Measurements from ENCODE around the gene ITGA6. TPM values are rescaled to one million over a fixed set of nuclear protein-coding genes. Genes with fewer than 3 reads are reported as not detected.
"Not testable (repeated sequence)": the region's sequence is repeated elsewhere in the genome, so short reads cannot be mapped to it uniquely, and the experiment has no call there.

The ITGA6 gene
- total RNA-seq, 1 donor from 2014 or later = 0.25 TPM

DNA sequence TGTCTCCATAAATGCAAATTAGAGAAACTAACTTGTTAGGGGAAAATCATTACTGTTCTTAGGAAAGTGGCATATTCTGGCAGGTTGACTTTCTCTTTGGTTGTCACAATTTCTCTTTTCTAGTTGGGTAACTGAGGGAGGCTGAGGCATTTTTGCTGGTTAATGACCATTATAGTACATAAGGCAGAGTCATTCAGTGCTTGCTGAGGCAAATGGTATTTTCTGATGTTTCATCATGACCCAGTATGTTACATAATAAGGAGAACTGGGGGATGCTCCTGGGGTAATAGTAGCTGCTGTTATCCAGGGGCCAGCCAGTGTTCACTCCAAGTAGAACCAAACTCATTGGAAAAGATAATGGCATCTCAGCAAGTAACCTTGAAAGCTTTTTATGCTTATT is 62.3 kb downstream of the ITGA6 start:
- DNase-seq (ENCODE audit: low spot score) = no peak
- Mint-ChIP-seq H3K4me3 (ENCODE audit: low read depth) (no peak overlapping the region), H3K27ac (no peak overlapping the region), H3K27me3 (ENCODE audit: low read depth) (no peaks in the 10 kb centered on the region), H3K36me3 (ENCODE audit: low read depth) (peaks cover 8% of the 10 kb centered on the region), H3K4me1 (ENCODE audit: low read depth) (no peaks in the 10 kb centered on the region), H3K9me3 (no peaks in the 10 kb centered on the region)
- intact Hi-C loops (cut with micrococcal nuclease) = no loop called here

DNA sequence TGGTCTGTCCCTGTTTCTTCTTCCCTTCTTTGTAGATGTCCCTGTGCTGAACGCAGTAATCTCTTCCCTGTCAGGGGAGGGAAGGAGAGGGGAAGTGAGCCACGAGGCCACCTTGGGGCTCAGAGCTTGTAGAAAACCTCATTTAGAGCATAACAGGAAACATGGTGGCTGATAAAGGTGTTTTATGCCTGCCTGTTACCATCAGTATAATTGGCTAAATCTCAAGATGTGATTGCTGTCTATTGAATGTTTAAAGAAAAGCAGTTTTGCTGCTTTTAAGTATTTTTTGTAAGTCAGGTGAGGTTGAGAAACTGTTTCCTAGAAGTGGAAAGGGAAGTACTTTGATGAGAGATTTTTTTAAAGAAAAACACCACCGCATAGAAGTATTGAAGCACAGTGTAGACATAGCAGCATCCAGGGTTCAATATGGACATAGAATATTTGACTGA is 68.8 kb downstream of the ITGA6 start:
- H3K4me3 Mint-ChIP-seq (ENCODE audit: low read depth) = no peak overlapping the region
- no peaks in the 10 kb centered on the region for H3K9me3 Mint-ChIP-seq
- peaks cover 25% of the 10 kb centered on the region for H3K36me3 Mint-ChIP-seq (ENCODE audit: low read depth)
- H3K27ac Mint-ChIP-seq = peak overlapping the region; percentile 23
- DNase-seq (ENCODE audit: low spot score) = no peak
- intact Hi-C loops (cut with micrococcal nuclease) = no loop called here
- H3K27me3 Mint-ChIP-seq (ENCODE audit: low read depth) = no peaks in the 10 kb centered on the region
- peaks cover 12% of the 10 kb centered on the region for H3K4me1 Mint-ChIP-seq (ENCODE audit: low read depth)

DNA sequence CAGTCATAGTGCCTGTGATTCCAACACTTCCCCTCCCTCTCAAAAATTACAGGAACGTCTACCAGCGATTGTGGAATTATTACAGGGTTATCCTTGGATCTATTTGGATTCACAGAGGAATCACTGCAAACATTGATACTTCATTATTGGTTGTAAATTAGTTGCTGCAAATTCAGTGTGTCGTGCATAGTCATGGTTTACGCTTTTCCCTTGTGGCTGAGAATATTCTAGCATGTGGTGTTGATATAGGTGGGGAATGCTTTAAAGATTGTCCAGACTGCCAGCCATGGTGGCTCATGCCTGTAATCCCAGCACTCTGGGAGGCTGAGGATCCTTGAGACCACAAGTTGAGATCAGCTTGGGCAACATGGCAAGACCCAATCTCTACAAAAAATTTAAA is 79.8 kb downstream of the ITGA6 start:
- no peak overlapping the region for H3K4me3 Mint-ChIP-seq (ENCODE audit: low read depth)
- peaks cover 31% of the 10 kb centered on the region for H3K36me3 Mint-ChIP-seq (ENCODE audit: low read depth)
- peaks cover 4% of the 10 kb centered on the region for H3K4me1 Mint-ChIP-seq (ENCODE audit: low read depth)
- no peak overlapping the region for H3K27ac Mint-ChIP-seq
- peaks cover 15% of the 10 kb centered on the region for H3K9me3 Mint-ChIP-seq
- intact Hi-C loops (cut with micrococcal nuclease) = no loop called here
- H3K27me3 Mint-ChIP-seq (ENCODE audit: low read depth) = no peaks in the 10 kb centered on the region
- no peak for DNase-seq (ENCODE audit: low spot score)

DNA sequence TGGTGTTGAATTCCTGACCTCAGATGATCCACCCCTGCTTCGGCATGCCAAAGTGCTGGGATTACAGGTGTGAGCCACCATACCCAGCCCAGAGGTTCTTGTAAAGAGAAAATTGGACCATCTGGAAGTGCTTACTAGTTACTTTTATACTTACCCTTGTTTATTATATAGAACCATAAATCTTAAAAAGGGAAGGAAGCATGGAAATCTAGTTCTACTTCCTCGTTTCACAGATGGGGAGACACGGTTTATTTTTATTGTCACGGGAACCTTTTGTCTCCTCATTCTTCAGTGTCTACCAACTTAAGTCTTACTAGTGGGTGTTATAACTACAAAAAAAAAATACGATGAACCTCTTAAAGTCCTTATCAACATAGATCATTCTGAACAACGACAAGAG is 82.7 kb downstream of the ITGA6 start:
- peaks cover 4% of the 10 kb centered on the region for H3K4me1 Mint-ChIP-seq (ENCODE audit: low read depth)
- intact Hi-C loops (cut with micrococcal nuclease) = no loop called here
- H3K36me3 Mint-ChIP-seq (ENCODE audit: low read depth) = peaks cover 40% of the 10 kb centered on the region
- peaks cover 40% of the 10 kb centered on the region for H3K9me3 Mint-ChIP-seq
- H3K27ac Mint-ChIP-seq = no peak overlapping the region
- no peak for DNase-seq (ENCODE audit: low spot score)
- no peak overlapping the region for H3K4me3 Mint-ChIP-seq (ENCODE audit: low read depth)
- no peaks in the 10 kb centered on the region for H3K27me3 Mint-ChIP-seq (ENCODE audit: low read depth)

DNA sequence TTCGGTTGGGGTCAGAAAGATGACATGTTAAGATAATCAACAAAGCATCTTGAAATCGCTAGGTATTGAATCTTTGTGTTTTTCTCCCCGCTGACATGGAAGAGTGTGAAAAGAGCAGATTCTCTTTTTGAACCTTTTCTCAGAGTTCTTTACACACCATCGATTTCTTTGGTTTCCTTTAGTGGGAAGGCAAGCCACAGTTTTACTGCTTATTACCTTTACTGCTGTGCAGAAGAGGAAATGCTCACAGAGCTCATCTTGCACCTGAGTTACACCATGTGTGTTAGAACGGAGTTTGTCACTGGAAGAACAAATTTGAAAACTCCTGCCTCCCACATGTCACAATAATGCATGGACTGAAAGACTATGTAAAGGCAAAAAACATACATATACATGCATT is 83.2 kb downstream of the ITGA6 start:
- H3K36me3 Mint-ChIP-seq (ENCODE audit: low read depth) = peaks cover 40% of the 10 kb centered on the region
- intact Hi-C loops (cut with micrococcal nuclease) = no loop called here

DNA sequence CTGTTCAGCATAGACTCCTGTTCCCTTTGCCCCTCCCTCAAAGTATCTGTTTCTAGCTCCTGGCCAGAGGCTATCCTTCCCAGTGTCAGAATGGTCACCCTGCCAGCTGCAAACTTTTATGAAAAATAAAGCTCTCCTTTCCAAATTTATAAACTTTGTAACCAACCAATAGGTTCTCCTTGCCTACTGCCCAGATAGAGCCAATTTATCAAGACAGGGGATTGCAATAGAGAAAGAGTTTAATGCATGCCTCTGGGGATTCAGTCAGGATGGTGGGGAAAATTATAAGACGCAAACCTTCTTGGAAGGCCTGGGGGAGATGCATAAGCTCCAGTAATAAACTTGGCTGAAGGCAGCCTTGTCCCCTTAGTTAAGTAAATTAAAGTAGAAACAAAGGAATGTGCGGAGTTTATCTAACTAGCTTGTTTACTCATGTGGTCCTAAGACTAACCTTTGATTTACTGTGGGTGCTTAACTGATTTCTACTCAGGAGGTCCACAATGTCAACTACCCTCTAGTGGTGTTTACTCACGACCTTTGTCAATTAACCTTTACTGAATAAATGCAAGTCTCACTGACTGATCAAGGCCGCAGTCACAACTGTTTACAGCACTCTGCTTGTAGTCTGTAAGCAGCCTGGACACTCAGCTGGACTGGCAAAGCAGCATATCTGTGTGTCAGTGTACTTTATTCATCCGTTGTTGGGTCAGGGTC is 85.6 kb downstream of the ITGA6 start:
- intact Hi-C loops (cut with micrococcal nuclease) = no loop called here
- H3K27me3 Mint-ChIP-seq (ENCODE audit: low read depth) = no peaks in the 10 kb centered on the region

More for the DNA sequence above, 83.2 kb downstream of the ITGA6 start:
- peaks cover 40% of the 10 kb centered on the region for H3K9me3 Mint-ChIP-seq
- H3K27me3 Mint-ChIP-seq (ENCODE audit: low read depth) = no peaks in the 10 kb centered on the region
- no peak overlapping the region for H3K4me3 Mint-ChIP-seq (ENCODE audit: low read depth)
- no peak for DNase-seq (ENCODE audit: low spot score)
- H3K4me1 Mint-ChIP-seq (ENCODE audit: low read depth) = peaks cover 4% of the 10 kb centered on the region
- no peak overlapping the region for H3K27ac Mint-ChIP-seq

DNA sequence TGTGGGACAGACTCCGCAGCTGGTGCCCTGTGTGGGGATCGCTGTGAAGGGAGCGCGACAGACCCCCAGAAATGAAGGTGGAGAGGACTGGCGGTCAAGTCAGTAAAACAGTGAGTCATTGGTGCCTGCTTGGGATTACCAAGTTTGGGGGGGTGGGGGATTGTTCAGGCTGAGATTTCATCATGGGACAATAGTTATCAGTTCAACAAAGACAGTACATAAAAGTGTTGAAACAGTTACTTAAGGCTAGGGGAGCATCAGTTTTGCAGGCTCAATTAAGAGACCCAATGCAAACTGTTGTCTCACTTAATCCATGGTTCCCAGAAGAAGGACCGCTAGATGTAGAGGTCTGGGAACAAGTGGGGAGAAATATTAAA is 86.1 kb downstream of the ITGA6 start:
- Mint-ChIP-seq H3K4me1 (ENCODE audit: low read depth) (peaks cover 4% of the 10 kb centered on the region), H3K4me3 (ENCODE audit: low read depth) (no peak overlapping the region), H3K27me3 (ENCODE audit: low read depth) (no peaks in the 10 kb centered on the region), H3K27ac (no peak overlapping the region), H3K9me3 (peaks cover 55% of the 10 kb centered on the region), H3K36me3 (ENCODE audit: low read depth) (peaks cover 31% of the 10 kb centered on the region)
- no peak for DNase-seq (ENCODE audit: low spot score)
- intact Hi-C loops (cut with micrococcal nuclease) = no loop called here

More for the DNA sequence above, 85.6 kb downstream of the ITGA6 start:
- Mint-ChIP-seq H3K4me1 (ENCODE audit: low read depth) (peaks cover 4% of the 10 kb centered on the region), H3K27ac (no peak overlapping the region), H3K4me3 (ENCODE audit: low read depth) (no peak overlapping the region), H3K9me3 (peaks cover 53% of the 10 kb centered on the region), H3K36me3 (ENCODE audit: low read depth) (peaks cover 37% of the 10 kb centered on the region)
- no peak for DNase-seq (ENCODE audit: low spot score)

DNA sequence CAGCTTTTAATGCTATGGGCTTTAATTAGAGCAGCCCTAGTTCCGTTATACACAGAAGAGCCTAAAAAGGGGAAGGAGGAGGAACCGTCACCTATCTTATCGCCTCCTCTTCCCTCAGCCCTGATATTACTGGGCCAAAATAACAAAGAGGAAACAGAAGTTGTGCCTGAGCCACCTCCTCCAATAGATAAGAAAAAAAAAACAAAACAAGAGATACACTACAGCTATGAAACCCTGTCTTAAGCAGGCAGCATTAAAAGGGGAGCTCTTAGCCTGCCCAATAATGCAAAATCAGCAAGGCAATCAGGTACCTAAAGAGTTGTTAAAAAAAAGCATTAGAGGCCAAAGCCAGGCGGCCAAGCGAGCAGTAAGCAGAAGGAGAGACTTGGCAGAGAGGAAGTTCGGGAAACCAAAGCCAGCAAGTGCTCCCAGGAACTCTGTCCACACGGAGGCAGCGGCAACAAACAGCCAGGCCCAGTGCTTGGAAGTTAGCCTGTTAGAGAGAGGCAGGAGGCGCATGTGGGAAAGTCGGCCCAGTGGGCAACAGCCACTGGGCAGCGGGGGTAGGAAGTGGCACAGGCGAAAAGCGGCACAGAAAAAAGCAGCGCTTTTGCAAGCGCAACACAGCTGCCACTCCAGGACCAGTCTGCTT is 86.7 kb downstream of the ITGA6 start:
- Mint-ChIP-seq H3K36me3 (ENCODE audit: low read depth) (peaks cover 31% of the 10 kb centered on the region), H3K9me3 (peaks cover 60% of the 10 kb centered on the region), H3K27ac (no peak overlapping the region), H3K4me3 (ENCODE audit: low read depth) (no peak overlapping the region), H3K4me1 (ENCODE audit: low read depth) (peaks cover 4% of the 10 kb centered on the region), H3K27me3 (ENCODE audit: low read depth) (no peaks in the 10 kb centered on the region)
- DNase-seq (ENCODE audit: low spot score) = no peak
- intact Hi-C loops (cut with micrococcal nuclease) = no loop called here

DNA sequence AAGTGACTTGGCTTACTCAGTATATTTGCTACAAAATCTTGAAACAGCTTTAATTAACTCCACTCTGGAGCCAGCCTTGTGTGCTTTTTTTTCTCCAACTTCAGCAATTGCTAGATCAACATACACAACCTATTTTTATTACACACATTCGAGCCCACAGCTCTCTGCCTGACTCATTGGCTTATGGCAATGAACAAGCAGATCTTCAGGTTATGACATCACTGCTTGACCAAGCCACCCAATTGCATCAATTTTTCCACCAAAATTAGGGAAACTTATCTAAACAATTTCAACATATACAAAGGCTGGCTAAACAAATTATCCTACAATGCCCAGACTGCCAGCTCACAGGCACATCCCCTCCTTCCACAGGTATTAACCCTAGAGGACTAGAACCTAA is 88.9 kb downstream of the ITGA6 start:
- DNase-seq (ENCODE audit: low spot score) = no peak
- no peak overlapping the region for H3K4me3 Mint-ChIP-seq (ENCODE audit: low read depth)
- H3K4me1 Mint-ChIP-seq (ENCODE audit: low read depth) = no peaks in the 10 kb centered on the region
- H3K9me3 Mint-ChIP-seq = peaks cover 72% of the 10 kb centered on the region
- H3K27me3 Mint-ChIP-seq (ENCODE audit: low read depth) = no peaks in the 10 kb centered on the region
- H3K27ac Mint-ChIP-seq = no peak overlapping the region
- intact Hi-C loops (cut with micrococcal nuclease) = no loop called here
- peaks cover 29% of the 10 kb centered on the region for H3K36me3 Mint-ChIP-seq (ENCODE audit: low read depth)

DNA sequence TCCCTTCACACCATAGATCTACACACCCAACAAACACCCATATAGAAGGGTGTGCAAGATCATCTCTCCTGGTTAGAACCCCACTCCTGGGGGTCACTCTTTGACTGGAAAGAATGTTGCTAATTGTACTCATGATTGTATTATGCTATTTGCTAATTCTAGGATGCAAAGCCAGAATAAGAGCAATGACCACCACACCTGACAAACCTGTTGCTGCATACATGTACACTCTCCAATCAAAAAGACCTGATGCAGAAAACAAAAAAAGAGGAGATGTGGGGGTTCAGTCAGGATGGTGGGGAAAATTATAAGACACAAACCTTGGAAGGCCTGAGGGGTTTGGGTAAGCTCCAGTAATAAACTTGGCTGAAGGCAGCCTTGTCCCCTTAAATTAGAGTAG is 91.6 kb downstream of the ITGA6 start:
- Mint-ChIP-seq H3K4me3 (ENCODE audit: low read depth) (no peak overlapping the region), H3K36me3 (ENCODE audit: low read depth) (peaks cover 9% of the 10 kb centered on the region), H3K9me3 (peaks cover 48% of the 10 kb centered on the region), H3K27ac (no peak overlapping the region), H3K27me3 (ENCODE audit: low read depth) (no peaks in the 10 kb centered on the region), H3K4me1 (ENCODE audit: low read depth) (no peaks in the 10 kb centered on the region)
- DNase-seq (ENCODE audit: low spot score) = no peak
- intact Hi-C loops (cut with micrococcal nuclease) = no loop called here

DNA sequence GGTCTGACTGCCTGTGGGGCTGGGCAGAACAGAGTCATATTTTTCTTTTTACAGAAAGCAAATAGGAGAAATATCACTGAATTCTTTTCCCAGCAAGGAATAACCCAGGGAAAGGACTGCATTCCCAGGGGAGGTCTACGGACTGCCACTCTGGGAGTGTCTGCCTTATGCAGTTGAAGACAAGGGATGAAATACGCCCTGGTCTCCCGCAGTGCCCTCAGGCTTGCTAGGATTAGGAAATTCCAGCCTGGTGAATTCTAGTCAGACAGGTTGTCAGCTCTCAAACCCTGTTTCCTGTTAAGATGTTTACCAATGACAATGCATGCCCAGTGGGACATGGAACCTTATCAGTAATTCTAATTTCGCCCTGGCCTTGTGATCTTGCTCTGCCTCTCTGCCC is 98.2 kb downstream of the ITGA6 start:
- no peaks in the 10 kb centered on the region for H3K27me3 Mint-ChIP-seq (ENCODE audit: low read depth)
- peaks cover 33% of the 10 kb centered on the region for H3K36me3 Mint-ChIP-seq (ENCODE audit: low read depth)
- DNase-seq (ENCODE audit: low spot score) = no peak
- H3K9me3 Mint-ChIP-seq = peaks cover 41% of the 10 kb centered on the region
- no peak overlapping the region for H3K4me3 Mint-ChIP-seq (ENCODE audit: low read depth)
- no peaks in the 10 kb centered on the region for H3K4me1 Mint-ChIP-seq (ENCODE audit: low read depth)
- H3K27ac Mint-ChIP-seq = no peak overlapping the region
- intact Hi-C loops (cut with micrococcal nuclease) = no loop called here

DNA sequence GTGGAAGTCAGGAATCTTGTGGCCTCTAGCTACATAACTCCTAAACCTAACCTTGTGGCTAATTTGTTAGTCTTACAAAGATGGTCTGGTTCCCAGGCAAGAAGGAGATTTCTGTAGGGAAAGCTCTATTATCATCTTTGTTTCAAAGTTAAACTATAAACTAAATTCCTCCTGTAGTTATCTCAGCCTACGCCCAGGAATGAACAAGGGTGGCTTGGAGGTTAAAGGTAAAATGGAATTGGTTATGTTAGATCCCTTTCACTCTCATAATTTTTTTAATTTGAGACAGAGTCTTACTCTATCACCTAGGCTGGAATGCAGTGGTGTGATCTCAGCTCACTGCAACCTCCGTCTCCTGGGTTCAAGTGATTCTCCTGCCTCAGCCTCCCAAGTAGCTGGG is 103.9 kb downstream of the ITGA6 start:
- intact Hi-C loops (cut with micrococcal nuclease) = no loop called here
- Mint-ChIP-seq H3K27me3 (ENCODE audit: low read depth) (no peaks in the 10 kb centered on the region), H3K27ac (no peak overlapping the region), H3K4me3 (ENCODE audit: low read depth) (no peak overlapping the region), H3K4me1 (ENCODE audit: low read depth) (no peaks in the 10 kb centered on the region), H3K36me3 (ENCODE audit: low read depth) (peaks cover 62% of the 10 kb centered on the region), H3K9me3 (peaks cover 61% of the 10 kb centered on the region)
- DNase-seq (ENCODE audit: low spot score) = no peak

DNA sequence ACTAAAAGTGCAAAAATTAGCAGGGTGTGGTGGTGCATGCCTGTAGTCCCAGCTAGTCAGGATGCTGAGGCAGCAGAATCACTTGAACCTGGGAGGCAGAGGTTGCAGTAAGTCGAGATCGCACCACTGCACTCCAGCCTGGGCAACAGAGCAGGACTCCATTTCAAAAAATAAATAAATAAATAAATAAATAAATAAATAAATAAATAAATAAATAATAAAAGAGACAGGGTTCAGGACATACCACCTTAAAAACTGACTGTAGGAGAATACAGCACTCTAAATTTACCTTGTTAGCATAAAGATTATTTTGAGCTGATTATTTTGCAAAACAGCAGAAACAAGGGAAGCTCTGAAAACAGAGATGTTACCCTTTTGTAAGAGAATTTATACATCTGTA is 105.1 kb downstream of the ITGA6 start:
- Mint-ChIP-seq H3K9me3 (peaks cover 61% of the 10 kb centered on the region), H3K36me3 (ENCODE audit: low read depth) (peaks cover 67% of the 10 kb centered on the region)
- H3K27ac Mint-ChIP-seq; H3K4me1 Mint-ChIP-seq (ENCODE audit: low read depth); H3K27me3 Mint-ChIP-seq (ENCODE audit: low read depth); intact Hi-C loops (cut with micrococcal nuclease); DNase-seq (ENCODE audit: low spot score); H3K4me3 Mint-ChIP-seq (ENCODE audit: low read depth): not testable (repeated sequence)
